GM18502 (cell line): Measurements from ENCODE around the gene CLCN3.
"Not testable (repeated sequence)": the region's sequence is repeated elsewhere in the genome, so short reads cannot be mapped to it uniquely, and the experiment has no call there.

Experiments
- ATAC-seq: cut with Tn5 transposase; IDR thresholded peaks from one replicate; pipeline ENCODE4 v1.9.1; 2021; ENCODE audit warnings: mild to moderate bottlenecking; ENCODE audit not compliant: unreplicated experiment, poor library complexity

CLCN3 gene

GRCh38 chr4:169650227-169650936 lies 30.0 kb downstream of the CLCN3 start:
- no peak for ATAC-seq

GRCh38 chr4:169652535-169652934 lies 32.2 kb downstream of the CLCN3 start:
- ATAC-seq, result no peak

- ATAC-seq, result no peak
These were observed 35.0 kb downstream of the CLCN3 start for GRCh38 chr4:169655401-169655800.

- ATAC-seq, result no peak
These were observed 37.2 kb downstream of the CLCN3 start for GRCh38 chr4:169657470-169658107.

- no peak for ATAC-seq
These were observed 37.8 kb downstream of the CLCN3 start for GRCh38 chr4:169658196-169658595.

- no peak for ATAC-seq
These were observed 38.8 kb downstream of the CLCN3 start for GRCh38 chr4:169658975-169659715.

- ATAC-seq, result peak; percentile 98
These were observed 39.6 kb downstream of the CLCN3 start for GRCh38 chr4:169659716-169660670.

- no peak for ATAC-seq
These were observed 40.6 kb downstream of the CLCN3 start for GRCh38 chr4:169660929-169661328.

- ATAC-seq, result no peak
These were observed 41.4 kb downstream of the CLCN3 start for GRCh38 chr4:169661761-169662160.

- no peak for ATAC-seq
These were observed 41.8 kb downstream of the CLCN3 start for GRCh38 chr4:169662206-169662605.

- ATAC-seq, result no peak
These were observed 43.0 kb downstream of the CLCN3 start for GRCh38 chr4:169663402-169663801.

GRCh38 chr4:169663831-169664230 lies 43.5 kb downstream of the CLCN3 start:
- no peak for ATAC-seq

- no peak for ATAC-seq
These were observed 44.2 kb downstream of the CLCN3 start for GRCh38 chr4:169664615-169665014.

GRCh38 chr4:169665046-169665737 lies 44.8 kb downstream of the CLCN3 start:
- ATAC-seq, result no peak

- ATAC-seq, result no peak
These were observed 47.8 kb downstream of the CLCN3 start for GRCh38 chr4:169668069-169668721.

GRCh38 chr4:169675825-169676224 lies 55.4 kb downstream of the CLCN3 start:
- no peak for ATAC-seq

GRCh38 chr4:169677150-169677748 lies 56.9 kb downstream of the CLCN3 start:
- no peak for ATAC-seq

GRCh38 chr4:169678486-169678885 lies 58.1 kb downstream of the CLCN3 start:
- not testable (repeated sequence) for ATAC-seq
